Measurements from ENCODE around the gene SLC18B1. TPM values are rescaled to one million over a fixed set of nuclear protein-coding genes. Genes with fewer than 3 reads are reported as not detected.

Gene SLC18B1
- total and polyA plus RNA-seq, 10 of the 15 experiments (the other 5 are each of a cell fraction or from before 2014, with no cell fraction given), result 3.5 to 11.8 (median 7.1) TPM

- Histone ChIP-seq H3K27me3 (replicated peaks in 1 of 2; ENCODE audit: control insufficient read depth in 2 of 2, insufficient read depth in 2 of 2, low read length in 1 of 2) (no peaks in the 10 kb centered on the region), H3K9me3 (replicated peaks; ENCODE audit: control insufficient read depth, insufficient read depth, low read length) (no peaks in the 10 kb centered on the region), H3K4me3 (peak overlapping the region; percentile 18; the same call in 1 of the 2 replicates), H3K36me3 (ENCODE audit: control insufficient read depth in 2 of 2, insufficient read depth in 2 of 2, low read length in 1 of 2) (peaks cover 0 to 2% of the 10 kb centered on the region in 2 experiments; a peak in 1 of 4 replicates), H3K4me1 (ENCODE audit: control insufficient read depth, insufficient read depth, low read length) (peaks cover 20% of the 10 kb centered on the region), H4K20me1 (ENCODE audit: control insufficient read depth, insufficient read depth) (no peaks in the 10 kb centered on the region), H3K79me2 (ENCODE audit: control insufficient read depth, insufficient read depth, low read length) (no peaks in the 10 kb centered on the region), H3K27ac (ENCODE audit: control insufficient read depth, insufficient read depth) (peak overlapping the region; percentile 72), H3K9ac (ENCODE audit: control insufficient read depth, insufficient read depth, low read length) (no peak overlapping the region; the same call in 1 of the 2 replicates), H2AFZ (ENCODE audit: control insufficient read depth, low read depth, low read length) (peak overlapping the region; percentile 29), H3K4me2 (ENCODE audit: control insufficient read depth, insufficient read depth) (peak overlapping the region; percentile 89)
- ATAC-seq (peak; percentile 91), FAIRE-seq (no peak), DNase-seq (ENCODE audit: low read depth, low spot score) (peak; percentile 69)
- POLR2A ChIA-PET, result interaction anchor here (0.5 to 2.9 kb wide), 4 partner anchors 11 to 62 kb away, joined by 3 to 10 read pairs (median 4); no protein-coding TSS in a partner anchor
- no TSS peak for BruUV-seq (replicated peaks)
- CTCF ChIA-PET, result interaction anchor here (0.9 to 1.4 kb wide), 3 partner anchors 12 to 80 kb away, joined by 3 to 6 read pairs (median 6); no protein-coding TSS in a partner anchor
- intact Hi-C loops (cut with micrococcal nuclease; ENCODE audit: unreplicated experiment) (no loop called here), in situ Hi-C loops (cut with MboI) (no loop called here)
- RAD21 ChIA-PET (ENCODE audit: unreplicated experiment), result interaction anchor here (0.7 to 3.3 kb wide), 3 partner anchors 13 to 491 kb away, joined by 3 to 25 read pairs (median 11); no protein-coding TSS in a partner anchor
- SMC1A ChIA-PET (ENCODE audit: uncharacterized antibody, unreplicated experiment), result interaction anchor here (1.1 to 8.1 kb wide), 5 partner anchors 14 to 255 kb away, joined by 3 to 80 read pairs (median 7); partner anchors contain the start of gene SLC18B1
- WGBS (ENCODE audit: insufficient coverage, insufficient replicate concordance, low lambda C conversion rate, missing lambda C conversion rate), result 17% methylated on average over 8 of the region's 8 CpGs
- TF ChIP-seq HDGF (IDR thresholded peaks at IDR 0.05) (no peak), ATF3 (IDR thresholded peaks at IDR 0.05; ENCODE audit: borderline replicate concordance, extremely low read depth, low read depth, low read length) (no peak), PML (IDR thresholded peaks at IDR 0.05; ENCODE audit: low read length) (no peak), WRNIP1 (IDR thresholded peaks at IDR 0.05; ENCODE audit: borderline replicate concordance, low read depth, low read length) (no peak), PBX3 (IDR thresholded peaks at IDR 0.05; ENCODE audit: insufficient replicate concordance, low read depth, low read length) (no peak), PAX5 (IDR thresholded peaks at IDR 0.05; ENCODE audit: borderline replicate concordance, low read depth, low read length) (no peak), KDM1A (IDR thresholded peaks at IDR 0.05; ENCODE audit: borderline replicate concordance) (no peak), IRF5 (IDR thresholded peaks at IDR 0.05; ENCODE audit: borderline replicate concordance) (no peak), SKIL (IDR thresholded peaks at IDR 0.05; ENCODE audit: low read depth, poor library complexity, severe bottlenecking) (peak; percentile 13), CTCF (IDR thresholded peaks at IDR 0.05 in 2 of 3, conservative IDR thresholded peaks at IDR 0.05 in 1 of 3; ENCODE audit: control insufficient read depth in 2 of 3, extremely low read depth in 1 of 3, insufficient read depth in 1 of 3, low read depth in 3 of 3, low read length in 3 of 3) (no peak), MTA3 (IDR thresholded peaks at IDR 0.05; ENCODE audit: borderline replicate concordance, low read length) (no peak), NFYA (IDR thresholded peaks at IDR 0.05; ENCODE audit: borderline replicate concordance, low read depth, low read length) (no peak), BACH1 (IDR thresholded peaks at IDR 0.05; ENCODE audit: borderline replicate concordance) (no peak), EP300 (IDR thresholded peaks at IDR 0.05; ENCODE audit: borderline replicate concordance in 1 of 2, control insufficient read depth in 1 of 2, low read depth in 2 of 2, low read length in 2 of 2) (peak; percentile 44 to 47; a peak in 2 of 4 replicates)
Observed at GRCh38 chr6:132750455-132751248, 47.8 kb downstream of the SLC18B1 start.

All from GM12878 (cell line).